GM12878 (cell line): ENCODE data around the gene GPRC5B.

Experiments
- ATF2 ChIP-seq: IDR thresholded peaks from 2 replicates; pipeline ENCODE4 v1.6.1; 2012; ENCODE audit warnings: low read length, inconsistent platforms
- CREB1 ChIP-seq: IDR thresholded peaks from 2 replicates; pipeline ENCODE4 v1.6.1; 2012; ENCODE audit warnings: low read depth, mild to moderate bottlenecking, inconsistent platforms
- CTCF ChIP-seq, 3 experiments: IDR thresholded peaks in 2 of 3; conservative IDR thresholded peaks in 1 of 3; 2 replicates each; pipeline ENCODE4 v1.5.1; 2011; ENCODE audit warnings: low read depth in 3 of 3, low read length in 3 of 3, mild to moderate bottlenecking in 3 of 3, control low read depth in 2 of 3, moderate library complexity in 2 of 3, inconsistent platforms in 1 of 3, mixed read lengths in 1 of 3; ENCODE audit not compliant: control insufficient read depth in 2 of 3, insufficient read depth in 1 of 3; ENCODE audit errors: extremely low read depth in 1 of 3
- EP300 ChIP-seq, 2 experiments: fragments of 150-350 bp in 1 of 2; IDR thresholded peaks; 2 replicates each; pipeline ENCODE4 v1.6.1; 2011 to 2012; ENCODE audit warnings: low read depth in 2 of 2, low read length in 2 of 2, borderline replicate concordance in 1 of 2, improper control_type of control experiment in 1 of 2, inconsistent platforms in 1 of 2; ENCODE audit not compliant: control insufficient read depth in 1 of 2
- EZH2 ChIP-seq: IDR thresholded peaks from 2 replicates; pipeline ENCODE4 v1.6.1; 2012; ENCODE audit warnings: low read depth, mild to moderate bottlenecking, control low read depth, inconsistent platforms, low read length, borderline replicate concordance; ENCODE audit not compliant: control insufficient read depth
- FOXK2 ChIP-seq: fragments of 450-650 bp; IDR thresholded peaks from 2 replicates; pipeline ENCODE4 v1.6.1; 2017; ENCODE audit warnings: mild to moderate bottlenecking, moderate library complexity
- IRF3 ChIP-seq: fragments of 450-650 bp; IDR thresholded peaks from 2 replicates; pipeline ENCODE4 v1.6.1; 2014; ENCODE audit warnings: mild to moderate bottlenecking
- JUND ChIP-seq: IDR thresholded peaks from 2 replicates; pipeline ENCODE4 v1.6.1; 2012; ENCODE audit warnings: low read depth, mild to moderate bottlenecking, low read length, improper control_type of control experiment, moderate library complexity
- NFYB ChIP-seq: IDR thresholded peaks from 2 replicates; pipeline ENCODE4 v1.6.1; 2011; ENCODE audit warnings: low read depth, mild to moderate bottlenecking, low read length, improper control_type of control experiment, moderate library complexity; ENCODE audit not compliant: insufficient read depth
- POLR2A ChIP-seq: IDR thresholded peaks from 2 replicates; pipeline ENCODE4 v1.6.1; 2011; ENCODE audit warnings: low read depth, mild to moderate bottlenecking, low read length
- SIN3A ChIP-seq: IDR thresholded peaks from 2 replicates; pipeline ENCODE4 v1.6.1; 2012; ENCODE audit warnings: low read depth, low read length, improper control_type of control experiment
- SMC3 ChIP-seq: IDR thresholded peaks from 2 replicates; pipeline ENCODE4 v1.6.1; 2011; ENCODE audit warnings: low read length, improper control_type of control experiment, borderline replicate concordance
- TAF1 ChIP-seq: IDR thresholded peaks from 2 replicates; pipeline ENCODE4 v1.6.1; 2011; ENCODE audit warnings: mild to moderate bottlenecking, low read depth, low read length, borderline replicate concordance
- ZNF274 ChIP-seq: IDR thresholded peaks from one replicate; pipeline ENCODE4 v1.8.0; 2011; ENCODE audit not compliant: insufficient read length, insufficient read depth

GRCh38 chr16:19815418-19815817 lies 69.2 kb downstream of the GPRC5B start:
- TF ChIP-seq CTCF (IDR thresholded peaks at IDR 0.05 in 2 of 3, conservative IDR thresholded peaks at IDR 0.05 in 1 of 3; ENCODE audit: control insufficient read depth in 2 of 3, extremely low read depth in 1 of 3, insufficient read depth in 1 of 3, low read depth in 3 of 3, low read length in 3 of 3) (no peak), SIN3A (no peak), ZNF274 (no peak), CREB1 (no peak), POLR2A (no peak), TAF1 (no peak), ATF2 (no peak), SMC3 (no peak), FOXK2 (no peak), JUND (no peak), IRF3 (no peak), EZH2 (no peak), EP300 (IDR thresholded peaks at IDR 0.05; ENCODE audit: borderline replicate concordance in 1 of 2, control insufficient read depth in 1 of 2, low read depth in 2 of 2, low read length in 2 of 2) (no peak), NFYB (no peak)
